Mucosa of stomach (tissue), 1 donor: ENCODE measurements around the gene YES1.

Source experiments
- H3K27me3 ChIP-seq: one replicate; pipeline ENCODE4 v1.7.0; 2013; ENCODE audit warnings: mild to moderate bottlenecking, low read length; ENCODE audit not compliant: control insufficient read depth, insufficient read depth
- H3K36me3 ChIP-seq: one replicate; pipeline ENCODE4 v1.7.0; 2013; ENCODE audit warnings: low read length; ENCODE audit not compliant: control insufficient read depth, insufficient read depth
- H3K4me1 ChIP-seq: one replicate; pipeline ENCODE4 v1.7.0; 2013; ENCODE audit warnings: mild to moderate bottlenecking, low read length; ENCODE audit not compliant: control insufficient read depth, insufficient read depth
- H3K4me3 ChIP-seq: one replicate; pipeline ENCODE4 v1.7.0; 2013; ENCODE audit warnings: low read length
- H3K9ac ChIP-seq: one replicate; pipeline ENCODE4 v1.7.0; 2013; ENCODE audit warnings: mild to moderate bottlenecking, low read length, moderate library complexity
- H3K9me3 ChIP-seq: one replicate; pipeline ENCODE4 v1.7.0; 2013; ENCODE audit warnings: mild to moderate bottlenecking, low read length, moderate library complexity; ENCODE audit not compliant: control insufficient read depth
- donor health status: Pancreatic carcinoma.

YES1 gene

DNA sequence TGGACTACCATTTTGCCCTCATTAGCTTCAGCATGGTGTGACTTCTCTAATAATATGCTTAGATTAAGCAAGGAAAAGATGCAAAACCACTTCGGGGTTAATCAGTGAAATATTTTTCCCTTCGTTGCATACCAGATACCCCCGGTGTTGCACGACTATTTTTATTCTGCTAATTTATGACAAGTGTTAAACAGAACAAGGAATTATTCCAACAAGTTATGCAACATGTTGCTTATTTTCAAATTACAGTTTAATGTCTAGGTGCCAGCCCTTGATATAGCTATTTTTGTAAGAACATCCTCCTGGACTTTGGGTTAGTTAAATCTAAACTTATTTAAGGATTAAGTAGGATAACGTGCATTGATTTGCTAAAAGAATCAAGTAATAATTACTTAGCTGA lies 138.3 kb downstream of the YES1 start:
- Histone ChIP-seq H3K4me1 (no peaks in the 10 kb centered on the region), H3K9me3 (no peaks in the 10 kb centered on the region), H3K4me3 (no peak overlapping the region), H3K27me3 (no peaks in the 10 kb centered on the region), H3K9ac (no peak overlapping the region), H3K36me3 (no peaks in the 10 kb centered on the region)

DNA sequence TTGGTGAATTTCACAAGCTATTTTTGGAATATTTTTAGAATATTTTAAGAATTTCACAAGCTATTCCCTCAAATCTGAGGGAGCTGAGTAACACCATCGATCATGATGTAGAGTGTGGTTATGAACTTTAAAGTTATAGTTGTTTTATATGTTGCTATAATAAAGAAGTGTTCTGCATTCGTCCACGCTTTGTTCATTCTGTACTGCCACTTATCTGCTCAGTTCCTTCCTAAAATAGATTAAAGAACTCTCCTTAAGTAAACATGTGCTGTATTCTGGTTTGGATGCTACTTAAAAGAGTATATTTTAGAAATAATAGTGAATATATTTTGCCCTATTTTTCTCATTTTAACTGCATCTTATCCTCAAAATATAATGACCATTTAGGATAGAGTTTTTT lies 138.7 kb downstream of the YES1 start:
- no peak overlapping the region for H3K4me3 ChIP-seq
- H3K4me1 ChIP-seq = no peaks in the 10 kb centered on the region
- H3K36me3 ChIP-seq = no peaks in the 10 kb centered on the region
- no peak overlapping the region for H3K9ac ChIP-seq
- H3K9me3 ChIP-seq = no peaks in the 10 kb centered on the region
- no peaks in the 10 kb centered on the region for H3K27me3 ChIP-seq
